Measurements from ENCODE around the gene ZNF513.

ZNF513 gene

GRCh38 chr2:27335311-27335710, 45.2 kb downstream of the ZNF513 start:
- in situ Hi-C loops (cut with MboI; ENCODE audit: low sequenced_read_pairs, unreplicated experiment) = no loop called here
- DNase-seq (ENCODE audit: low spot score) = no peak
- TF ChIP-seq CTCF (IDR thresholded peaks at IDR 0.05; ENCODE audit: borderline replicate concordance, control extremely low read depth, extremely low read depth, insufficient read depth, missing control alignments) = no peak

Data from GM13976 (cell line).